GM06990 (cell line): ENCODE measurements around the gene MLEC.

Experiments
- DNase-seq: peaks from one replicate; pipeline ENCODE4 v3.0.0-alpha.2; 2011; ENCODE audit not compliant: insufficient read length; ENCODE audit errors: extremely low read depth
- H3K27me3 ChIP-seq: replicated peaks from 2 replicates; pipeline ENCODE4 v1.6.0; 2011; ENCODE audit warnings: low read length; ENCODE audit not compliant: control insufficient read depth, insufficient read depth
- H3K36me3 ChIP-seq: 2 replicates; pipeline ENCODE4 v1.5.1; 2011; ENCODE audit warnings: low read length; ENCODE audit not compliant: control insufficient read depth, insufficient read depth
- H3K4me3 ChIP-seq: replicated peaks from 2 replicates; pipeline ENCODE4 v1.5.1; 2011; ENCODE audit warnings: low read depth, mild to moderate bottlenecking, control low read depth, low read length
- CTCF ChIP-seq: IDR thresholded peaks from 2 replicates; pipeline ENCODE4 v1.5.1; 2011; ENCODE audit warnings: low read length, control low read depth, mild to moderate bottlenecking, inconsistent platforms; ENCODE audit not compliant: insufficient read depth, poor library complexity, severe bottlenecking

Gene MLEC

GRCh38 chr12:120712610-120713009 is 25.7 kb downstream of the MLEC start:
- TF ChIP-seq CTCF, result no peak
- Histone ChIP-seq H3K4me3 (no peak overlapping the region), H3K27me3 (no peaks in the 10 kb centered on the region), H3K36me3 (peaks cover 8% of the 10 kb centered on the region)
- no peak for DNase-seq

GRCh38 chr12:120713861-120714482 is 27.0 kb downstream of the MLEC start:
- TF ChIP-seq CTCF, result peak; percentile 81
- H3K4me3 ChIP-seq, result no peak overlapping the region
- H3K36me3 ChIP-seq, result peaks cover 11% of the 10 kb centered on the region
- H3K27me3 ChIP-seq, result no peaks in the 10 kb centered on the region
- no peak for DNase-seq

- TF ChIP-seq CTCF, result no peak
- H3K27me3 ChIP-seq, result no peaks in the 10 kb centered on the region
- H3K36me3 ChIP-seq, result peaks cover 31% of the 10 kb centered on the region
- no peak overlapping the region for H3K4me3 ChIP-seq
- DNase-seq, result no peak
These were observed 31.1 kb downstream of the MLEC start for GRCh38 chr12:120718055-120718454.

GRCh38 chr12:120719072-120719471 is 32.1 kb downstream of the MLEC start:
- Histone ChIP-seq H3K27me3 (no peaks in the 10 kb centered on the region), H3K4me3 (no peak overlapping the region), H3K36me3 (peaks cover 31% of the 10 kb centered on the region)
- no peak for DNase-seq
- TF ChIP-seq CTCF, result no peak

- no peak for DNase-seq
- no peak for TF ChIP-seq CTCF
- Histone ChIP-seq H3K36me3 (peaks cover 27% of the 10 kb centered on the region), H3K27me3 (no peaks in the 10 kb centered on the region), H3K4me3 (no peak overlapping the region)
These were observed 32.7 kb downstream of the MLEC start for GRCh38 chr12:120719496-120720233.
